Naive thymus-derived CD4-positive, alpha-beta T cell (primary cell): ENCODE data around the gene CIP2A. TPM values are rescaled to one million over a fixed set of nuclear protein-coding genes. Genes with fewer than 3 reads are reported as not detected.

Source experiments
- ATAC-seq: fragments of 150-1000 bp; cut with Tn5 transposase; 2 replicates; pipeline ENCODE4 v1.10.0; 2021; ENCODE audit warnings: mild to moderate bottlenecking, moderate library complexity
- CTCF ChIA-PET: fragments of 350-600 bp; sonication (Branson Sonifier 250); formaldehyde crosslinking; loops from one replicate; lab custom pipeline; 2021; ENCODE audit warnings: antibody characterized with exemption; lab: Charles Lee
- POLR2A ChIA-PET: fragments of 350-600 bp; sonication (Branson Sonifier 250); formaldehyde crosslinking; loops from one replicate; lab custom pipeline; 2021; ENCODE audit warnings: antibody characterized with exemption, inconsistent platforms; lab: Charles Lee
- DNase-seq, 9 donors: peaks; one replicate each; pipeline versions ENCODE4 v3.0.0 to v3.0.0-alpha.2; 2020 to 2022; ENCODE audit warnings: mixed read lengths in 1 of 9
- H3K27ac ChIP-seq: one replicate; pipeline ENCODE4 v1.7.0; 2013; ENCODE audit warnings: mild to moderate bottlenecking, low read depth, low read length, moderate library complexity
- H3K27me3 ChIP-seq, 2 donors: one replicate each; pipeline ENCODE4 v1.7.0; 2013; ENCODE audit warnings: low read length in 2 of 2, mild to moderate bottlenecking in 2 of 2, moderate library complexity in 2 of 2; ENCODE audit not compliant: control insufficient read depth in 2 of 2, insufficient read depth in 2 of 2
- H3K36me3 ChIP-seq, 3 experiments: 1 replicate in 2 of 3; 2 replicates in 1 of 3; pipeline ENCODE4 v1.7.0; 2013; ENCODE audit warnings: low read length in 3 of 3, mild to moderate bottlenecking in 3 of 3, moderate library complexity in 1 of 3; ENCODE audit not compliant: insufficient read depth in 3 of 3, control insufficient read depth in 2 of 3
- H3K4me1 ChIP-seq, 2 donors: one replicate each; pipeline ENCODE4 v1.7.0; 2013; ENCODE audit warnings: low read length in 2 of 2, mild to moderate bottlenecking in 2 of 2, moderate library complexity in 1 of 2; ENCODE audit not compliant: control insufficient read depth in 2 of 2, insufficient read depth in 2 of 2
- H3K4me3 ChIP-seq: 2 replicates; pipeline ENCODE4 v1.7.0; 2013; ENCODE audit warnings: mild to moderate bottlenecking, low read length
- H3K9me3 ChIP-seq, 3 experiments: 1 replicate in 2 of 3; 2 replicates in 1 of 3; pipeline ENCODE4 v1.7.0; 2013; ENCODE audit warnings: low read length in 3 of 3; ENCODE audit not compliant: control insufficient read depth in 2 of 3
- H3K27ac Mint-ChIP-seq, 9 donors: one replicate each; pipeline ENCODE4 v1.8.0; 2020 to 2022; ENCODE audit warnings: mixed read lengths in 9 of 9, mild to moderate bottlenecking in 8 of 9, moderate library complexity in 5 of 9, inconsistent platforms in 2 of 9
- H3K27me3 Mint-ChIP-seq, 5 donors: one replicate each; pipeline ENCODE4 v1.8.0; 2021 to 2022; ENCODE audit warnings: mixed read lengths in 5 of 5, mild to moderate bottlenecking in 1 of 5
- H3K36me3 Mint-ChIP-seq, 5 donors: one replicate each; pipeline ENCODE4 v1.8.0; 2020 to 2022; ENCODE audit warnings: mixed read lengths in 5 of 5, mild to moderate bottlenecking in 3 of 5, inconsistent platforms in 1 of 5
- H3K4me1 Mint-ChIP-seq, 7 donors: one replicate each; pipeline ENCODE4 v1.8.0; 2020 to 2022; ENCODE audit warnings: mixed read lengths in 7 of 7, mild to moderate bottlenecking in 3 of 7, inconsistent platforms in 1 of 7
- H3K4me3 Mint-ChIP-seq, 10 donors: one replicate each; pipeline ENCODE4 v1.8.0; 2020 to 2022; ENCODE audit warnings: mild to moderate bottlenecking in 10 of 10, mixed read lengths in 10 of 10, moderate library complexity in 6 of 10, inconsistent platforms in 2 of 10
- H3K9me3 Mint-ChIP-seq, 11 donors: one replicate each; pipeline ENCODE4 v1.8.0; 2020 to 2022; ENCODE audit warnings: mixed read lengths in 11 of 11, mild to moderate bottlenecking in 4 of 11, inconsistent platforms in 1 of 11, moderate library complexity in 1 of 11
- intact Hi-C, 2 donors: fragments of 100-400 bp; cut with micrococcal nuclease; formaldehyde crosslinking; loops; one replicate each; pipeline ENCODE4 v1.15.1; 2023
- polyA plus RNA-seq, 2 donors: library from polyadenylated mRNA; unstranded; fragments of 300-500 nt; fragmentation: Illumina TruSeq; gene quantifications; one replicate each; pipeline ENCODE4 v1.2.3, GENCODE V29; 2021
- total RNA-seq, 6 experiments: library from RNA in 5 of 6; stranded (reverse) in 5 of 6; gene quantifications; 1 replicate in 5 of 6; 2 replicates in 1 of 6; pipeline ENCODE4 v1.2.3 and lab custom pipeline; 2021 to 2026

Gene CIP2A
- total and polyA plus RNA-seq, 7 experiments from 2014 or later = 1.7 to 44.2 (median 4.1) TPM

- H3K27me3 Mint-ChIP-seq = no peaks in the 10 kb centered on the region
- no peak overlapping the region for H3K27ac Mint-ChIP-seq
- DNase-seq = no peak
- ChIA-PET CTCF (interaction anchor here (0.6 kb wide), 1 partner anchor 358 kb away, joined by 3 read pairs; no protein-coding TSS in a partner anchor), POLR2A (no interaction called here)
- H3K9me3 ChIP-seq = no peaks in the 10 kb centered on the region
- H3K36me3 ChIP-seq = no peaks in the 10 kb centered on the region
- H3K4me3 Mint-ChIP-seq = no peak overlapping the region
- peaks cover 0 to 23% (median 11%) of the 10 kb centered on the region in 5 donors for H3K36me3 Mint-ChIP-seq
- H3K4me1 ChIP-seq = no peaks in the 10 kb centered on the region
- H3K27ac ChIP-seq = no peak overlapping the region
- H3K4me3 ChIP-seq = no peak overlapping the region
- H3K9me3 Mint-ChIP-seq = no peaks in the 10 kb centered on the region
- no peaks in the 10 kb centered on the region for H3K27me3 ChIP-seq
- peaks cover 0 to 12% (median 0%) of the 10 kb centered on the region in 7 donors for H3K4me1 Mint-ChIP-seq
- ATAC-seq = no peak
- intact Hi-C loops = loop anchor here in 1 of 2 donors (10.0 kb wide), 1 partner anchor 801 kb away; no protein-coding TSS in a partner anchor
Observed at GRCh38 chr3:108555966-108556581, 33.2 kb downstream of the CIP2A start.

GRCh38 chr3:108554913-108555571 is 34.2 kb downstream of the CIP2A start:
- Mint-ChIP-seq H3K27me3 (no peaks in the 10 kb centered on the region), H3K36me3 (peaks cover 0 to 19% (median 11%) of the 10 kb centered on the region in 5 donors), H3K9me3 (no peaks in the 10 kb centered on the region), H3K4me3 (no peak overlapping the region), H3K4me1 (peaks cover 0 to 12% (median 0%) of the 10 kb centered on the region in 7 donors), H3K27ac (peak overlapping the region in 2 of 9 donors; percentile 14 to 19)
- DNase-seq = no peak
- ChIA-PET CTCF (interaction anchor here (0.6 kb wide), 1 partner anchor 64 kb away, joined by 3 read pairs; no protein-coding TSS in a partner anchor), POLR2A (no interaction called here)
- no peaks in the 10 kb centered on the region for H3K9me3 ChIP-seq
- H3K27me3 ChIP-seq = no peaks in the 10 kb centered on the region
- H3K4me1 ChIP-seq = no peaks in the 10 kb centered on the region
- intact Hi-C loops = loop anchor here (5.0 to 10.0 kb wide), 6 partner anchors 403 to 1123 kb away; no protein-coding TSS in a partner anchor
- no peak overlapping the region for H3K27ac ChIP-seq
- no peak for ATAC-seq
- H3K36me3 ChIP-seq = no peaks in the 10 kb centered on the region
- no peak overlapping the region for H3K4me3 ChIP-seq

GRCh38 chr3:108554229-108554628 is 35.0 kb downstream of the CIP2A start:
- Mint-ChIP-seq H3K27ac (no peak overlapping the region), H3K4me3 (no peak overlapping the region), H3K9me3 (no peaks in the 10 kb centered on the region), H3K27me3 (no peaks in the 10 kb centered on the region), H3K36me3 (peaks cover 0 to 18% (median 9%) of the 10 kb centered on the region in 5 donors), H3K4me1 (peaks cover 0 to 10% (median 0%) of the 10 kb centered on the region in 7 donors)
- no peak overlapping the region for H3K27ac ChIP-seq
- no peaks in the 10 kb centered on the region for H3K36me3 ChIP-seq
- intact Hi-C loops = loop anchor here (5.0 to 10.0 kb wide), 6 partner anchors 402 to 1122 kb away; no protein-coding TSS in a partner anchor
- no peaks in the 10 kb centered on the region for H3K9me3 ChIP-seq
- ChIA-PET POLR2A (no interaction called here), CTCF (no interaction called here)
- no peak overlapping the region for H3K4me3 ChIP-seq
- no peaks in the 10 kb centered on the region for H3K27me3 ChIP-seq
- DNase-seq = no peak
- ATAC-seq = no peak
- no peaks in the 10 kb centered on the region for H3K4me1 ChIP-seq

DNA sequence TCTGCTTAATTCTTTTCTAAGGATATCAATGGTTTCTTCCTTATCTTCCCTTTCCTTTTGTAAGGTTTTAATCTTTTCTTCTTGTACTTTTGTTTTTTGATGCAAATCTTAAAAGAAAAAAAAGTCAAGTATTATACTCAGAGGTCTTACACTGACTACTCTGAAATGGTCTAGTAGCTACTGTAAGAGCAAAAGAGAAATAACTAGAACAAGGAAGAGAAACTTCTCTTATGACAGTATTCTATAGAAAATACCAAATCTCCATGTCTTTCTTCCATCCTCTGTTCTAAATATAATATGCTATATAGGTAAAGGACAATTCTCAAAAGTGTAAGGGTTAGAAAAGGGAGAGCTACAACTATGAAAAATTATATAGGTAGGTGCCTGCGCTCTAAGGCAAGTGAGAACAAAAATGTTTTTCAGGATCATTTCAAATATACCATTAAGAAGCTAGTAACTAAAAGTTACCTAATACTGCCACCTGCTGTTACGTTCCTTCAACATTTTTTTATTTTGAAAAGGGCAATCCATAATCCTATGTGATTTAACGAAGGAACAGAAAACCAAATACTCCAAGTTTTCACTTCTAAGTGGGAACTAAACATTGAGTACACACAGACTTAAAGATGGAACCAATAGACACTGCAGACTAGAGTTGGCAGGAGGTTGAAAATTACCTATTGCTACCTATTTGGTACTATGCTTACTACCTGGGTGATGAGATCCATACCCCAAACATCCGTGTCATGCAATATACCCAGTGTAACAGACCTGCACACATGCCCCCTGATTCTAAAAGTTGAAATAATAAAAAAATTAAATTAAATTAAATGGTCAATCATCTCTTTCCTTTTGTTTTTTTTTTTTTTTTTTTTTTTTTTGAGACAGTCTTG is 36.7 kb downstream of the CIP2A start:
- peaks cover 0 to 12% (median 0%) of the 10 kb centered on the region in 7 donors for H3K4me1 Mint-ChIP-seq
- DNase-seq (peak in 7 of 9 donors; percentile 4 to 40 (median 28)), ATAC-seq (peak; percentile 66)
- no peaks in the 10 kb centered on the region for H3K27me3 ChIP-seq
- no peak overlapping the region for H3K27ac ChIP-seq
- H3K9me3 Mint-ChIP-seq = no peaks in the 10 kb centered on the region
- H3K27me3 Mint-ChIP-seq = no peaks in the 10 kb centered on the region
- ChIA-PET POLR2A (interaction anchor here (1.0 kb wide), 1 partner anchor 37 kb away, joined by 3 read pairs; the partner anchor contains the start of genes CIP2A and DZIP3), CTCF (interaction anchor here (0.6 to 2.6 kb wide), 18 partner anchors 9 to 877 kb away, joined by 3 to 9 read pairs (median 4); partner anchors contain the start of genes CIP2A and DZIP3)
- intact Hi-C loops = loop anchor here (1.0 to 10.0 kb wide), 13 partner anchors 36 to 1316 kb away; partner anchors contain the start of genes CIP2A (in 1 of the 2) and DZIP3 (in 1 of the 2)
- H3K9me3 ChIP-seq = no peaks in the 10 kb centered on the region
- H3K4me3 ChIP-seq = no peak overlapping the region
- no peaks in the 10 kb centered on the region for H3K4me1 ChIP-seq
- peaks cover 0 to 17% (median 4%) of the 10 kb centered on the region in 5 donors for H3K36me3 Mint-ChIP-seq
- no peak overlapping the region for H3K4me3 Mint-ChIP-seq
- H3K27ac Mint-ChIP-seq = no peak overlapping the region
- no peaks in the 10 kb centered on the region for H3K36me3 ChIP-seq

- ChIA-PET POLR2A (no interaction called here), CTCF (no interaction called here)
- H3K27me3 Mint-ChIP-seq = no peaks in the 10 kb centered on the region
- Histone ChIP-seq H3K27ac (no peak overlapping the region), H3K4me1 (no peaks in the 10 kb centered on the region), H3K27me3 (no peaks in the 10 kb centered on the region), H3K36me3 (no peaks in the 10 kb centered on the region), H3K4me3 (no peak overlapping the region), H3K9me3 (no peaks in the 10 kb centered on the region)
- peaks cover 0 to 21% (median 0%) of the 10 kb centered on the region in 5 donors for H3K36me3 Mint-ChIP-seq
- H3K9me3 Mint-ChIP-seq = no peaks in the 10 kb centered on the region
- intact Hi-C loops = no loop called here
- H3K27ac Mint-ChIP-seq = no peak overlapping the region
- DNase-seq (no peak), ATAC-seq (no peak)
- peaks cover 0 to 13% (median 9%) of the 10 kb centered on the region in 7 donors for H3K4me1 Mint-ChIP-seq
- no peak overlapping the region for H3K4me3 Mint-ChIP-seq
Observed at GRCh38 chr3:108548886-108549285, 40.4 kb downstream of the CIP2A start.

GRCh38 chr3:108548304-108548703 is 40.9 kb downstream of the CIP2A start:
- intact Hi-C loops = no loop called here
- Mint-ChIP-seq H3K36me3 (peaks cover 0 to 27% (median 5%) of the 10 kb centered on the region in 5 donors), H3K27me3 (no peaks in the 10 kb centered on the region), H3K9me3 (peaks cover 0 to 5% (median 0%) of the 10 kb centered on the region in 11 donors), H3K4me1 (peaks cover 0 to 13% (median 9%) of the 10 kb centered on the region in 7 donors), H3K27ac (no peak overlapping the region), H3K4me3 (no peak overlapping the region)
- no peaks in the 10 kb centered on the region for H3K36me3 ChIP-seq
- no peak overlapping the region for H3K4me3 ChIP-seq
- CTCF ChIA-PET = no interaction called here
- ATAC-seq (no peak), DNase-seq (no peak)
- H3K4me1 ChIP-seq = no peaks in the 10 kb centered on the region
- H3K27me3 ChIP-seq = no peaks in the 10 kb centered on the region
- no peaks in the 10 kb centered on the region for H3K9me3 ChIP-seq
- no peak overlapping the region for H3K27ac ChIP-seq
- POLR2A ChIA-PET = no interaction called here
